GM10266 (cell line): ENCODE data around the gene RAB34.

ENCODE experiments used
- DNase-seq: peaks from one replicate; pipeline ENCODE4 v3.0.0; 2012; ENCODE audit errors: extremely low spot score
- CTCF ChIP-seq: IDR thresholded peaks from 2 replicates; pipeline ENCODE4 v1.5.1; 2012; ENCODE audit warnings: mild to moderate bottlenecking, low read depth; ENCODE audit not compliant: control insufficient read depth, insufficient read depth; ENCODE audit errors: missing control alignments

The RAB34 gene

DNA sequence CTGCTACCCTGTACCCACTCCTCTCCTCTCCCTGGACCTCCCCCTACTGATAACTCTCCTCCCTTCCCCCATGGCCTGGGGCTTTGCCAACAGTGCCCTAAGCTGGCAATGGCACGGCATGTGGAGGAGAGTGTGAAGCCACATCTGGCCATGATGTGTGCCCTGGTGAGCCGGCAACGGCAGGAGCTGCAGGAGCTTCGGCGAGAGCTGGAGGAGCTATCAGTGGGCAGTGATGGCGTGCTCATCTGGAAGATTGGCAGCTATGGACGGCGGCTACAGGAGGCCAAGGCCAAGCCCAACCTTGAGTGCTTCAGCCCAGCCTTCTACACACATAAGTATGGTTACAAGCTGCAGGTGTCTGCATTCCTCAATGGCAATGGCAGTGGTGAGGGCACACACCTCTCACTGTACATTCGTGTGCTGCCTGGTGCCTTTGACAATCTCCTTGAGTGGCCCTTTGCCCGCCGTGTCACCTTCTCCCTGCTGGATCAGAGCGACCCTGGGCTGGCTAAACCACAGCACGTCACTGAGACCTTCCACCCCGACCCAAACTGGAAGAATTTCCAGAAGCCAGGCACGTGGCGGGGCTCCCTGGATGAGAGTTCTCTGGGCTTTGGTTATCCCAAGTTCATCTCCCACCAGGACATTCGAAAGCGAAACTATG, 31.3 kb upstream of the RAB34 start:
- DNase-seq = no peak
- no peak for TF ChIP-seq CTCF

GRCh38 chr17:28747801-28748750, 30.4 kb upstream of the RAB34 start:
- DNase-seq = no peak
- TF ChIP-seq CTCF = no peak

- no peak for DNase-seq
- TF ChIP-seq CTCF = no peak
Measured at GRCh38 chr17:28747051-28747691, 29.5 kb upstream of the RAB34 start.

DNA sequence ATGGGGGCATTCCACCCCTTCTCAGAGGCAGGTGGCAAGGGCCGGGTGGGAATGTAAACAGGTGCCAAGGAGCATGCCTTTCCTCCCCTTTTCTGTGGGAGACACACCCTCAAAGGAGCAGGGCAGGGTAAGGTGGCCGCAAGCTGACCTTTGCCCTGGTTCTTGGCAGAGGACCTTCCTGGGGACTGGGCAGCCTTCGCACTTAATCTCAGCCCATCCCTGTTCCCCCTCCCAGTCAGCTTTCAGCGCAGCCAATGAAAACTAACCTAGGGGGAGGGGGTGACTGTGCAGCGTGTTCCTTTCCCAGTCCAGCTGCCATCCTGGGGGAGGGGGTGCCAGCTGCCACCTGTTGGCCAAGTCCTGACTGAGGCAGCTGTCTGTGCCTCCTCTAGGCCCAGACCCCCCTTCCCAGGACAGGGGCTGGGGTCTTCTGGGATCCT, 29.0 kb upstream of the RAB34 start:
- no peak for TF ChIP-seq CTCF
- no peak for DNase-seq

- TF ChIP-seq CTCF = no peak
Measured at GRCh38 chr17:28745786-28746411, 28.2 kb upstream of the RAB34 start.

DNA sequence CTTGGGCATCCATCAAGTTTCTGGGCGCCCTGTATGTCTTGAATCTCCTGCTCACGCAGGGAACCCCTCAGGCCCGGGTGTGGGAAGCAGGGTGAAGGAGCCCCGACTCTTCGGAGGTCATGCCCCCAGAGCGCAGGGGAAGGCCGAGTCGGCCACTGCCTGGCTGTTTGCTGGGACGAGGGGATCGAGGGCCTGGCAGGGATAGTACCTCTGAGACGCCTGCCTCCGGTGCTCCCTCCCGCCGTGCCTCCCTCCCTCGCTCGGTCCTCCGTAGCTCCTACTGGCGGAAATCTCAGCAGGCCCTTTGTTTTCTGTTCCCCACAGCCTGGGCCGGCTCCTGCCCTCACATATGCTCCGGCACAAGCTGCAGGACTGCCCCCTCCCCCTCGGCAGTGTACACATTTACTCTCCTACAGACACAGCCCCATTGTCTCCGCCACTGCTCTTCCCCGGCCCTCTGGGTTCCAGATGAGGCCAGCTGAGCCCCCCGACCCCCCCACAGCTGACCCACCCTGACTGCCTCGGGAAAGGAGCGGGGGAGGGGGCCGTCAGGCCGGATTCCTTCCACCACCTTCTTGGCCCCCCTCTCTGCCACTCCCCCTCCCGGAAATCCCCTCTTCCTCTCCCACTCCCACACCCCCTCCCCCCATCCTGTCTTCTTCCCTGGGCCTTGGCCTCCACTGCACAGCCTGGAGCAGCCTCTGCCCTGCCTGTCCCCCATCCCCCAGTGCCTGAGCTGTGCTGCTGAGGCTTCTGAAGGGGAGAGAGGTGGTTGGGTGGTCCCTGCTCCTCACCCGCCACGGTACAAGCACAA, 27.5 kb upstream of the RAB34 start:
- TF ChIP-seq CTCF = no peak
- no peak for DNase-seq

More at GRCh38 chr17:28745786-28746411, 28.2 kb upstream of the RAB34 start:
- DNase-seq = no peak
